ENCODE data around the gene KCNMA1. TPM values are rescaled to one million over a fixed set of nuclear protein-coding genes. Genes with fewer than 3 reads are reported as not detected.

KCNMA1 gene
- total and polyA plus RNA-seq, 9 of the 15 experiments (the other 6 are each of a cell fraction or from before 2014, with no cell fraction given): 0.01 to 0.95 (median 0.15) TPM; not detected in 4

DNA sequence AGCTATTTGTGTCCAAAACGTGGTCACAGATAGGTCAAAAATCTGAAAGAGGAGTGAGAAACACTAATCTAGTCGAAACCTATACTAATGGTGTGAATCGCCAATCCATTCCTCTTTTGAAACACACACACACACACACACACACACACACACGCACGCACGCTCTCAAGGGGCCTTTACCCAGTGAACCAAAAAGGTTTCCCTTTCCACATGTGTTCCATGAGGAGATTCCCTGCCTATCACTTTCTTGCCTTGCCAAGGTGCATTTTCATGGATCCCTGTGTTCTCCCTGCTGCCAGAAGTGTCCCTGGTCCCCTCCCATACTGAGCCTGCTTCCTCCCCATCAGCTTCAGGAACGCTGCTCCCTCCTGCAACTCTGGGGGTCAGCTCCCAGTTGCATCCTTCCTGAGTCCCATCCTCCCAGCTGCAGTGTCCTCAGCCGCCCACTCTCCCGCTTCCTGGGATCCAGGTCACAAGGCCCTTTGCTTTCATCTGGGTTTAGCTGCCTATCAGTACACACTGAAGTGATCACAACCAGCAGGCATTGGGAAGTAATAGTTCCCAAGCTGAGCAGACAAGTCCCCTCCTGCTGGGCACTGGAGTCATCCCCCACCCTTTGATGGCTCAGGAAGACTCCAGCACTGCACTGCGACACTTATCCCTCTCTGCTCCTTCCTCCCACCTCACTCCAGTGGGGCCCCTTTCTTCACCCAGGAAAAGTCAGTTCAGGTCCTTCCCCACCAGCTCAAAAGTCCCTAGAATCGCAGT is 49.2 kb upstream of the KCNMA1 start:
- ChIA-PET CTCF (ENCODE audit: low intra/inter-chr PET ratio) (no interaction called here), POLR2A (interaction anchor here (0.5 to 0.8 kb wide), 4 partner anchors 191 to 1345 kb away, joined by 3 read pairs; no protein-coding TSS in a partner anchor)
- H2AFZ ChIP-seq (ENCODE audit: low read depth, low read length): no peak overlapping the region
- ATAC-seq (no peak), FAIRE-seq (no peak), DNase-seq (ENCODE audit: extremely low read depth in 1 of 4, low spot score in 3 of 4) (no peak)
- no peak overlapping the region for H3K4me3 ChIP-seq
- no peak overlapping the region for H3K9ac ChIP-seq (ENCODE audit: insufficient read depth in 1 of 2, low read depth in 2 of 2, low read length in 2 of 2)
- no peaks in the 10 kb centered on the region for H3K9me1 ChIP-seq (ENCODE audit: control insufficient read depth, insufficient read depth, low read length)
- TF ChIP-seq, protein P1, sequence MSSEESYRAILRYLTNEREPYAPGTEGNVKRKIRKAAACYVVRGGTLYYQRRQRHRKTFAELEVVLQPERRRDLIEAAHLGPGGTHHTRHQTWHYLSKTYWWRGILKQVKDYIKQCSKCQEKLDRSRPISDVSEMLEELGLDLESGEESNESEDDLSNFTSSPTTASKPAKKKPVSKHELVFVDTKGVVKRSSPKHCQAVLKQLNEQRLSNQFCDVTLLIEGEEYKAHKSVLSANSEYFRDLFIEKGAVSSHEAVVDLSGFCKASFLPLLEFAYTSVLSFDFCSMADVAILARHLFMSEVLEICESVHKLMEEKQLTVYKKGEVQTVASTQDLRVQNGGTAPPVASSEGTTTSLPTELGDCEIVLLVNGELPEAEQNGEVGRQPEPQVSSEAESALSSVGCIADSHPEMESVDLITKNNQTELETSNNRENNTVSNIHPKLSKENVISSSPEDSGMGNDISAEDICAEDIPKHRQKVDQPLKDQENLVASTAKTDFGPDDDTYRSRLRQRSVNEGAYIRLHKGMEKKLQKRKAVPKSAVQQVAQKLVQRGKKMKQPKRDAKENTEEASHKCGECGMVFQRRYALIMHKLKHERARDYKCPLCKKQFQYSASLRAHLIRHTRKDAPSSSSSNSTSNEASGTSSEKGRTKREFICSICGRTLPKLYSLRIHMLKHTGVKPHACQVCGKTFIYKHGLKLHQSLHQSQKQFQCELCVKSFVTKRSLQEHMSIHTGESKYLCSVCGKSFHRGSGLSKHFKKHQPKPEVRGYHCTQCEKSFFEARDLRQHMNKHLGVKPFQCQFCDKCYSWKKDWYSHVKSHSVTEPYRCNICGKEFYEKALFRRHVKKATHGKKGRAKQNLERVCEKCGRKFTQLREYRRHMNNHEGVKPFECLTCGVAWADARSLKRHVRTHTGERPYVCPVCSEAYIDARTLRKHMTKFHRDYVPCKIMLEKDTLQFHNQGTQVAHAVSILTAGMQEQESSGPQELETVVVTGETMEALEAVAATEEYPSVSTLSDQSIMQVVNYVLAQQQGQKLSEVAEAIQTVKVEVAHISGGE (CRISPR knock-in tag; IDR thresholded peaks at IDR 0.05): no peak
- no peak for TF ChIP-seq PTRF (tag; IDR thresholded peaks at IDR 0.05)
- BruUV-seq (replicated peaks): no TSS peak
- H3K36me3 ChIP-seq (ENCODE audit: control insufficient read depth, insufficient read depth, low read length): no peaks in the 10 kb centered on the region
- H3K9me3 ChIP-seq (replicated peaks; ENCODE audit: control insufficient read depth, insufficient read depth, low read depth, low read length): no peaks in the 10 kb centered on the region
- no peak overlapping the region for H3K27ac ChIP-seq (ENCODE audit: extremely low read depth, low read depth, low read length)
- under 1% methylated on average over 11 of the region's 11 CpGs for WGBS (ENCODE audit: insufficient coverage, low coverage, missing lambda C conversion rate)
- in situ Hi-C loops (cut with MboI) (no loop called here), intact Hi-C loops (cut with micrococcal nuclease) (no loop called here)
- H3K79me2 ChIP-seq (ENCODE audit: control insufficient read depth, insufficient read depth, low read length): no peaks in the 10 kb centered on the region
- no peak overlapping the region for H3K4me2 ChIP-seq (ENCODE audit: insufficient read depth, low read length)
- no peaks in the 10 kb centered on the region for H4K20me1 ChIP-seq (replicated peaks; ENCODE audit: control insufficient read depth, insufficient read depth, low read length)
- no peaks in the 10 kb centered on the region for H3K4me1 ChIP-seq (replicated peaks in 1 of 2; ENCODE audit: control insufficient read depth in 2 of 2, insufficient read depth in 2 of 2, low read length in 2 of 2)
- H3K27me3 ChIP-seq (ENCODE audit: control insufficient read depth in 2 of 2, insufficient read depth in 2 of 2, low read length in 2 of 2): peaks cover 25 to 39% of the 10 kb centered on the region in 2 experiments
